Keratinocyte (primary cell): ENCODE results near the gene TBC1D4. TPM values are rescaled to one million over a fixed set of nuclear protein-coding genes. Genes with fewer than 3 reads are reported as not detected.

ENCODE experiments used
- DNase-seq: peaks from one replicate; pipeline ENCODE4 v3.0.0-alpha.2; 2011; ENCODE audit warnings: low read depth, missing footprints, low spot score
- FAIRE-seq: peaks from 2 replicates; lab custom pipeline; 2011; peaks lifted over from hg19 to GRCh38; lab: Jason Lieb, UNC
- H2AFZ ChIP-seq: 2 replicates; pipeline ENCODE4 v1.6.0; 2012; ENCODE audit warnings: low read length, control low read depth, inconsistent platforms; ENCODE audit not compliant: control insufficient read depth
- H3K27ac ChIP-seq: 2 replicates; pipeline ENCODE4 v1.5.1; 2011; ENCODE audit warnings: low read length; ENCODE audit not compliant: control insufficient read depth, insufficient read depth
- H3K27me3 ChIP-seq: 3 replicates; pipeline ENCODE4 v1.6.0; 2011; ENCODE audit warnings: low read length; ENCODE audit not compliant: control insufficient read depth, insufficient read depth; ENCODE audit errors: extremely low read depth
- H3K36me3 ChIP-seq, 2 experiments: 2 replicates in 1 of 2; 3 replicates in 1 of 2; pipeline ENCODE4 v1.5.1; 2011; ENCODE audit warnings: low read length in 2 of 2, mild to moderate bottlenecking in 1 of 2; ENCODE audit not compliant: control insufficient read depth in 2 of 2, insufficient read depth in 2 of 2; ENCODE audit errors: extremely low read depth in 1 of 2
- H3K4me1 ChIP-seq: 3 replicates; pipeline ENCODE4 v1.5.1; 2011; ENCODE audit warnings: low read length; ENCODE audit not compliant: control insufficient read depth, insufficient read depth; ENCODE audit errors: extremely low read depth
- H3K4me2 ChIP-seq: 3 replicates; pipeline ENCODE4 v1.6.0; 2011; ENCODE audit warnings: low read depth, low read length; ENCODE audit not compliant: control insufficient read depth, insufficient read depth; ENCODE audit errors: extremely low read depth
- H3K4me3 ChIP-seq, 3 experiments: fragments of 200-600 bp in 1 of 3; sonication (generic) in 1 of 3; 2 replicates in 2 of 3; 3 replicates in 1 of 3; pipeline ENCODE4 v1.5.1; 2011 to 2016; ENCODE audit warnings: low read length in 3 of 3, mild to moderate bottlenecking in 3 of 3, control low read depth in 2 of 3, inconsistent platforms in 1 of 3, low read depth in 1 of 3, mixed read lengths in 1 of 3, mixed run types in 1 of 3, moderate library complexity in 1 of 3; ENCODE audit not compliant: control insufficient read depth in 2 of 3, insufficient read depth in 2 of 3; ENCODE audit errors: extremely low read depth in 1 of 3
- H3K79me2 ChIP-seq: 2 replicates; pipeline ENCODE4 v1.6.0; 2012; ENCODE audit warnings: low read length; ENCODE audit not compliant: control insufficient read depth, insufficient read depth
- H3K9ac ChIP-seq: 3 replicates; pipeline ENCODE4 v1.6.0; 2011; ENCODE audit warnings: low read length; ENCODE audit not compliant: control insufficient read depth, insufficient read depth; ENCODE audit errors: extremely low read depth
- H3K9me1 ChIP-seq: 3 replicates; pipeline ENCODE4 v1.6.0; 2011; ENCODE audit warnings: low read length; ENCODE audit not compliant: control insufficient read depth, insufficient read depth; ENCODE audit errors: extremely low read depth
- H3K9me3 ChIP-seq: 2 replicates; pipeline ENCODE4 v1.5.1; 2012; ENCODE audit warnings: low read depth, low read length; ENCODE audit not compliant: control insufficient read depth
- H4K20me1 ChIP-seq: 3 replicates; pipeline ENCODE4 v1.6.0; 2011; ENCODE audit warnings: low read length; ENCODE audit not compliant: control insufficient read depth, insufficient read depth; ENCODE audit errors: extremely low read depth
- CTCF ChIP-seq, 3 experiments: IDR thresholded peaks in 1 of 3; conservative IDR thresholded peaks in 1 of 3; optimal IDR thresholded peaks in 1 of 3; 2 replicates in 2 of 3; 3 replicates in 1 of 3; pipeline versions ENCODE3 to v1.5.1; 2011; ENCODE audit warnings: low read length in 3 of 3, mild to moderate bottlenecking in 3 of 3, moderate library complexity in 2 of 3, control low read depth in 1 of 3, inconsistent platforms in 1 of 3; ENCODE audit not compliant: insufficient read depth in 2 of 3; ENCODE audit errors: extremely low read depth in 1 of 3
- EZH2 ChIP-seq: IDR thresholded peaks from one replicate; pipeline ENCODE4 v1.6.1; 2012; ENCODE audit warnings: inconsistent platforms, mild to moderate bottlenecking, low read length, moderate library complexity
- dilution Hi-C: fragments of 300-500 bp; cut with MboI; formaldehyde crosslinking; loops from one replicate; pipeline ENCODE4 v1.7.0; 2020; ENCODE audit warnings: low sequenced_read_pairs; ENCODE audit not compliant: extremely low pct_ligation_motif_present
- polyA plus RNA-seq, 5 experiments: library from polyadenylated mRNA; depleted of rRNA in 3 of 5; stranded (reverse) in 3 of 5; stranded (forward) in 1 of 5; unstranded in 1 of 5; fragments of >200 nt; gene quantifications; 1 replicate in 1 of 5; 2 replicates in 3 of 5; 3 replicates in 1 of 5; pipeline versions ENCODE4 v1.2.1 to v1.2.3, GENCODE V29; 2011 to 2012; ENCODE audit warnings: missing spikeins in 2 of 5, low read depth in 1 of 5, low replicate concordance in 1 of 5

TBC1D4 gene
- polyA plus RNA-seq, 1 donor (not counting 4 experiments of a cell fraction or from before 2014, with no cell fraction given) = 14.2 TPM

GRCh38 chr13:75414036-75414827, 67.7 kb downstream of the TBC1D4 start:
- peaks cover 28% of the 10 kb centered on the region for H3K4me1 ChIP-seq
- H3K9ac ChIP-seq = no peak overlapping the region
- no peak for FAIRE-seq

GRCh38 chr13:75411924-75412537, 69.9 kb downstream of the TBC1D4 start:
- FAIRE-seq = no peak

More at GRCh38 chr13:75414036-75414827, 67.7 kb downstream of the TBC1D4 start:
- no peak overlapping the region for H3K4me3 ChIP-seq
- peaks cover 16% of the 10 kb centered on the region for H3K79me2 ChIP-seq
- TF ChIP-seq CTCF (optimal IDR thresholded peaks at IDR 0.05 in 1 of 3, IDR thresholded peaks at IDR 0.05 in 1 of 3, conservative IDR thresholded peaks at IDR 0.05 in 1 of 3; ENCODE audit: extremely low read depth in 1 of 3, insufficient read depth in 2 of 3, low read length in 3 of 3) (no peak), EZH2 (no peak)
- no peak overlapping the region for H3K27ac ChIP-seq
- peaks cover 4% of the 10 kb centered on the region for H3K9me1 ChIP-seq
- dilution Hi-C loops = no loop called here
- H2AFZ ChIP-seq = no peak overlapping the region
- DNase-seq = no peak
- no peaks in the 10 kb centered on the region for H3K27me3 ChIP-seq
- no peaks in the 10 kb centered on the region for H3K36me3 ChIP-seq
- no peaks in the 10 kb centered on the region for H3K9me3 ChIP-seq
- H4K20me1 ChIP-seq = peaks cover 5% of the 10 kb centered on the region
- H3K4me2 ChIP-seq = no peak overlapping the region

More at GRCh38 chr13:75411924-75412537, 69.9 kb downstream of the TBC1D4 start:
- TF ChIP-seq EZH2 = no peak
- TF ChIP-seq CTCF (optimal IDR thresholded peaks at IDR 0.05 in 1 of 3, IDR thresholded peaks at IDR 0.05 in 1 of 3, conservative IDR thresholded peaks at IDR 0.05 in 1 of 3; ENCODE audit: extremely low read depth in 1 of 3, insufficient read depth in 2 of 3, low read length in 3 of 3) = no peak
- Histone ChIP-seq H3K27me3 (no peaks in the 10 kb centered on the region), H3K36me3 (no peaks in the 10 kb centered on the region), H4K20me1 (peaks cover 4% of the 10 kb centered on the region), H3K4me1 (peaks cover 15% of the 10 kb centered on the region), H3K9me1 (peaks cover 1% of the 10 kb centered on the region), H3K4me2 (no peak overlapping the region), H3K9me3 (no peaks in the 10 kb centered on the region), H3K27ac (no peak overlapping the region), H2AFZ (no peak overlapping the region), H3K79me2 (peaks cover 15% of the 10 kb centered on the region), H3K4me3 (no peak overlapping the region), H3K9ac (no peak overlapping the region)
- dilution Hi-C loops = no loop called here
- DNase-seq = no peak
